ENCODE measurements around the gene RASA3.

GRCh38 chr13:114177245-114178010 is 45.0 kb upstream of the RASA3 start:
- TF ChIP-seq TFE3 (CRISPR knock-in tag; IDR thresholded peaks at IDR 0.05) = no peak
- no peak for TF ChIP-seq CEBPB (tag; IDR thresholded peaks at IDR 0.05)
- no peak for TF ChIP-seq ZFP30 (CRISPR knock-in tag; IDR thresholded peaks at IDR 0.05; ENCODE audit: borderline replicate concordance)
- no peak for TF ChIP-seq ZBTB8A (IDR thresholded peaks at IDR 0.05; ENCODE audit: partially characterized antibody)
- no peak for TF ChIP-seq XRCC5 (IDR thresholded peaks at IDR 0.05; ENCODE audit: low read depth, low read length)
- TF ChIP-seq TEAD4 (IDR thresholded peaks at IDR 0.05; ENCODE audit: low read length) = no peak
- TF ChIP-seq TEAD4 (CRISPR knock-in tag; IDR thresholded peaks at IDR 0.05; ENCODE audit: borderline replicate concordance) = no peak
- TF ChIP-seq FOXM1 (IDR thresholded peaks at IDR 0.05; ENCODE audit: low read depth) = no peak
- no peak for TF ChIP-seq FOXM1 (CRISPR knock-in tag; IDR thresholded peaks at IDR 0.05; ENCODE audit: low read depth)
- no peak for TF ChIP-seq ERF (CRISPR knock-in tag; IDR thresholded peaks at IDR 0.05)
- TF ChIP-seq ZNF766 (CRISPR knock-in tag; conservative IDR thresholded peaks at IDR 0.05) = no peak
- no peak for TF ChIP-seq SMC3 (conservative IDR thresholded peaks at IDR 0.05; ENCODE audit: insufficient read depth, low read depth, low read length)
- TF ChIP-seq CTCF (IDR thresholded peaks at IDR 0.05 in 2 of 3, conservative IDR thresholded peaks at IDR 0.05 in 1 of 3; ENCODE audit: insufficient read depth in 2 of 3, low read depth in 1 of 3, low read length in 3 of 3) = no peak

Data from K562 (cell line).